Thymus (tissue), 11 donors: ENCODE results near the gene RASSF5. TPM values are rescaled to one million over a fixed set of nuclear protein-coding genes. Genes with fewer than 3 reads are reported as not detected.

Experiments
- DNase-seq, 9 donors: peaks; one replicate each; pipeline ENCODE4 v3.0.0-alpha.2; 2013; ENCODE audit warnings: low spot score in 9 of 9, low read depth in 6 of 9, missing footprints in 1 of 9
- H3K27ac ChIP-seq, 2 donors: one replicate each; pipeline ENCODE4 v1.5.1; 2013; ENCODE audit warnings: control low read depth in 1 of 2, low read depth in 1 of 2, low read length in 1 of 2, mild to moderate bottlenecking in 1 of 2, moderate library complexity in 1 of 2
- H3K27me3 ChIP-seq, 2 donors: one replicate each; pipeline ENCODE4 v1.5.1; 2013; ENCODE audit warnings: low read length in 1 of 2; ENCODE audit not compliant: control insufficient read depth in 2 of 2, insufficient read depth in 1 of 2
- H3K36me3 ChIP-seq, 2 donors: one replicate each; pipeline ENCODE4 v1.5.1; 2013; ENCODE audit warnings: low read length in 1 of 2, mild to moderate bottlenecking in 1 of 2, moderate library complexity in 1 of 2; ENCODE audit not compliant: control insufficient read depth in 2 of 2, insufficient read depth in 2 of 2
- H3K4me1 ChIP-seq, 2 donors: one replicate each; pipeline ENCODE4 v1.5.1; 2013; ENCODE audit warnings: low read length in 2 of 2; ENCODE audit not compliant: control insufficient read depth in 2 of 2, insufficient read depth in 2 of 2
- H3K4me3 ChIP-seq, 2 donors: one replicate each; pipeline ENCODE4 v1.5.1; 2013; ENCODE audit warnings: low read length in 2 of 2, control low read depth in 1 of 2, mild to moderate bottlenecking in 1 of 2
- H3K9me3 ChIP-seq, 2 donors: one replicate each; pipeline ENCODE4 v1.5.1; 2013; ENCODE audit warnings: low read length in 1 of 2, mild to moderate bottlenecking in 1 of 2; ENCODE audit not compliant: control insufficient read depth in 2 of 2, insufficient read depth in 1 of 2
- WGBS: extraction: QIAGEN DNeasy Blood & Tissue Kit; methylation state at CpG from one replicate; pipeline ENCODE4 v1.1.7; 2013; 5-methylcytosine and 5-hydroxymethylcytosine counted together
- polyA plus RNA-seq: library from polyadenylated mRNA; stranded (reverse); fragments of 200-250 nt; gene quantifications from one replicate; pipeline ENCODE4 v1.2.3, GENCODE V29; 2013
- total RNA-seq: library from RNA; stranded (reverse); fragments of 120-200 nt; gene quantifications from one replicate; pipeline ENCODE4 v1.2.4, GENCODE V29; 2013
- donor health status: healthy.

The RASSF5 gene
- total and polyA plus RNA-seq, 2 donors = 54.3 to 73.4 TPM

DNA sequence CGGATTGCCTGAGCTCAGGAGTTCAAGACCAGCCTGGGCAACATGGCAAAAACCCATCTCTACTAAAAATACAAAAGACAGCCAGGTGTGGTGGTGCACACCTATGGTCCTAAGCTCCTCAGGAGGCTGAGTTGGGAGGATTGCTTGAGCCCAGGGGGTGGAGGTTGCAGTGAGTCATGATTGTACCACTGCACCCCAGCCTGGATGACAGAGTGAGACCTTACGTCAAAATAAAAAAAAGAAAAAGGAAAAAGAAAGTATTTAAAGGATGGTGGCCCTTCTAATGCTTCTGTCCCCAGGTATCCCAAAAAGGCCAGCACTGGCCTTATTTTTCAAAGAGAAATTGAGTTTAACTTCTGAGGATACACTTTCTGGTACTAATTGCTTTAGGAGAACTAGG is 35.3 kb upstream of the RASSF5 start:
- Histone ChIP-seq H3K4me3 (peak overlapping the region in 1 of 2 donors; percentile 93), H3K27ac (no peak overlapping the region), H3K4me1 (peaks cover 34 to 61% of the 10 kb centered on the region in 2 donors), H3K36me3 (peaks cover 33 to 45% of the 10 kb centered on the region in 2 donors), H3K9me3 (peaks cover 0 to 7% of the 10 kb centered on the region in 2 donors), H3K27me3 (no peaks in the 10 kb centered on the region)
- WGBS = 89% methylated on average over 2 of the region's 2 CpGs
- no peak for DNase-seq

DNA sequence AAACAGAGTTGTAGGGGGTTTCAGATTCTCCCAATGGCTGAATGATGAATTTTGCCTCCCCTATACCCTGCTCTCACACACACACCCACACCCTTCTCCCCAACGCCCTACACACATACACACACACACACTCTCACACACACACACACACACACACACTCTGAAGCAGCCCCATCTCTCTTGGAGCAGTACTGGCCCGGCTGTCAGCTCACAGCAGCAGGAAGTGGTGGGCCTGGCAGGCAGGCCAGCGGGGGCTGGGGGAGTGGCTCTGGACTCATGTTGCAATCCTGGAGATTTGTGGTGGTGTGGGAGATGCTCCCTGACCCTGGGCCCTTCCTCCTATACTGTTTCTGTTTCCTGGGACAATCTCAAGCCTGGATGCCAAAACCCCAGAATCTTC is 34.9 kb upstream of the RASSF5 start:
- DNase-seq = peak in 2 of 9 donors; percentile 27 to 36
- 7% methylated on average over 3 of the region's 3 CpGs for WGBS
- peaks cover 38 to 49% of the 10 kb centered on the region in 2 donors for H3K36me3 ChIP-seq
- H3K27me3 ChIP-seq = no peaks in the 10 kb centered on the region
- H3K9me3 ChIP-seq = peaks cover 0 to 7% of the 10 kb centered on the region in 2 donors
- H3K4me3 ChIP-seq = no peak overlapping the region
- H3K27ac ChIP-seq = no peak overlapping the region
- peaks cover 30 to 57% of the 10 kb centered on the region in 2 donors for H3K4me1 ChIP-seq

DNA sequence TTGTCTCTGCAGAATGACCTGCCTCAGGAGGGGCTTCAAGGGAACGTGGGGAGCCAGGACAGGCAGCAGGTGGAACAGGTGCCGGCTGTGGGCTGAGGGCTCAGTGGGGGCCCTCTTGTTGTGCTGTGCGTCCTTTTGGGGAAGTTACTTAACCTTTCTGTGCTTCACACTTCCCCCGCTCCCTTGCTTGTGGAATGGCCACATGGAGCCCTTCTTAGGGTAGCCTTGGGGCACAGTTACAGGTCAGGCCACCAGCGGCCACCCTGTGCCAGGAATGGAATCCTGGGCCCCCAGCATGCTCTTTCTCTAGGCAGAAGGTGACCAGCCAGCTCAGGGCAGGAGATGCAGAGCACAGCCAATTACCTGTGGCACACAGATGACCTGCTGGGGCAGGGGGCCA is 34.4 kb upstream of the RASSF5 start:
- Histone ChIP-seq H3K4me1 (peaks cover 26 to 53% of the 10 kb centered on the region in 2 donors), H3K9me3 (peaks cover 0 to 7% of the 10 kb centered on the region in 2 donors), H3K36me3 (peaks cover 42 to 53% of the 10 kb centered on the region in 2 donors), H3K27ac (no peak overlapping the region), H3K27me3 (no peaks in the 10 kb centered on the region), H3K4me3 (no peak overlapping the region)
- 59% methylated on average over 5 of the region's 5 CpGs for WGBS
- DNase-seq = no peak

DNA sequence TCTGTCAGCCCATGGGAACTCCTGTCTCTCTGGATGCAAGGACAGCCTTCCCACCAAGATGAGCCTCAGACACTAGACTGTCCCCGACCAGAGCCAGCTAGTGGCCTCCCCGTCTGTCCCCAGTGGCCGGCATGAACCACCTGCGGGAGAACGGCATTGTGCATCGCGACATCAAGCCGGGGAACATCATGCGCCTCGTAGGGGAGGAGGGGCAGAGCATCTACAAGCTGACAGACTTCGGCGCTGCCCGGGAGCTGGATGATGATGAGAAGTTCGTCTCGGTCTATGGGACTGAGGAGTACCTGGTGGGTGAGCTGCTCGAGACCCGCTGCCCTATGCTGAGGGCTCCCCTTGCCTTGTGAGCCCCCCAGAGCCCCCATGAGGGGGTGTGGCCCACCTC is 31.3 kb upstream of the RASSF5 start:
- no peak for DNase-seq
- no peak overlapping the region for H3K4me3 ChIP-seq
- H3K9me3 ChIP-seq = no peaks in the 10 kb centered on the region
- no peak overlapping the region for H3K27ac ChIP-seq
- 98% methylated on average over 17 of the region's 17 CpGs for WGBS
- peaks cover 68 to 83% of the 10 kb centered on the region in 2 donors for H3K36me3 ChIP-seq
- peaks cover 14 to 32% of the 10 kb centered on the region in 2 donors for H3K4me1 ChIP-seq
- H3K27me3 ChIP-seq = no peaks in the 10 kb centered on the region

DNA sequence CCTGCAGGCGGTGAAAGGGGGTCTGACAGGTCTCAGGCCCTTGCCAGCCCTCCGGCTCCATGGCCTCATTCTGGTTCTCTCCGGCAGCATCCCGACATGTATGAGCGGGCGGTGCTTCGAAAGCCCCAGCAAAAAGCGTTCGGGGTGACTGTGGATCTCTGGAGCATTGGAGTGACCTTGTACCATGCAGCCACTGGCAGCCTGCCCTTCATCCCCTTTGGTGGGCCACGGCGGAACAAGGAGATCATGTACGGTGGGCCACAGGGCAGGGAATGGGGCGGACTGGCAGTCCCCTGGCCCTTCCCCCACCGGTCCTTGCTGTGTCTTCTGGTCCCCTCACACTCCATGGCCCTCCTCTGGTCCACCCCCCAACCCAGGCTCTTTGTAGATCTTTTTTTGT is 30.7 kb upstream of the RASSF5 start:
- Histone ChIP-seq H3K4me1 (peaks cover 10 to 27% of the 10 kb centered on the region in 2 donors), H3K9me3 (no peaks in the 10 kb centered on the region), H3K36me3 (peaks cover 71 to 89% of the 10 kb centered on the region in 2 donors), H3K4me3 (no peak overlapping the region), H3K27me3 (no peaks in the 10 kb centered on the region), H3K27ac (no peak overlapping the region)
- WGBS = 98% methylated on average over 14 of the region's 14 CpGs
- DNase-seq = no peak

DNA sequence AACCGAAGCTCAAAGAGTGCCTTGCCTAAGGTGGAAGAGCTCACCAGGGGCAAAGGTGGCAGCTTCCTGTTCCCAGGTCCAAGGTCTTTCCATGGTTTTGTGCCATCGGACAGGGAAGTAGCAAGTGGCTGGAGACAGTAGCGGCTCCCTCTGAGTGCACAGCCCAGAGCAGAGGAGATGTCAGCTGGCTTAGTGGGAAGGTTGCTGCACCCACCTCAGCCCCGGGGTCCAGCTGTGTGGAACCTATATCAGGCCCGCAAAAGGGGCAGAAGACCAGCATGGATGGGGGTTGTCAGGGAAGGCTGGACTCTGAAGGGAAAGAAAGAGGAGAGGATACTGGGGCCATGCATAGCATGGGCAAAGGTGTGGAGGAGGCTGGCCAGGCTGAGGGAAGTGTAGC is 30.2 kb upstream of the RASSF5 start:
- WGBS = 99% methylated on average over 5 of the region's 5 CpGs

DNA sequence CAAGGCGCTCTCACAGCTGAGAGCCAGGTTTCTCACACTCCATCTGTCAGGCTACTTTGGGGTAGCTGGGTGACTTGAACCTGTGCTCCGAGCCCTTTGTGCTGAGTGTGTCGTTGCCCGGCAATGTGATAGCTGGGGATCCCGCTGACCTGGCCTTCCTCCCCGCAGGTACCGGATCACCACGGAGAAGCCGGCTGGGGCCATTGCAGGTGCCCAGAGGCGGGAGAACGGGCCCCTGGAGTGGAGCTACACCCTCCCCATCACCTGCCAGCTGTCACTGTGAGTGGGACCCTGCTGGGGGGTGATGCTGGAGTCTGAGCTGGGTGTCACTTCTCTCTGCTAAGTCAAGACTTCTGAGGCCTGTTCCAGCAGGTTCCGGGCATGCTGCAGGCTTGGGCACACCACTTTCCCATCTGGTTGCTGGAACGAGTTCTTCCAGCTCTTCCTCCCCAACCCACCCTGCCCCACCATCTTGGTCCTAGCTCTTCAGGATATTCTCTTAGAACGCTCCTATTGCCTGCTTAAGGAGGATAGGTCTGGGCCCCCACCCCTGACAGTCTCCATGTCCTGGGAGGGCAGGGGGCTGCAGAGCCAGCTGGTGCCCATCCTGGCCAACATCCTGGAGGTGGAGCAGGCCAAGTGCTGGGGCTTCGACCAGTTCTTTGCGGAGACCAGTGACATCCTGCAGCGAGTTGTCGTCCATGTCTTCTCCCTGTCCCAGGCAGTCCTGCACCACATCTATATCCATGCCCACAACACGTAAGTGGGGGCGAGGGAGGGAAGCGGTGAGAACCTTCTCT is 29.6 kb upstream of the RASSF5 start:
- H3K27me3 ChIP-seq = no peaks in the 10 kb centered on the region
- whole genome bisulfite sequencing = 96% methylated on average over 21 of the region's 21 CpGs
- H3K36me3 ChIP-seq = peaks cover 79 to 94% of the 10 kb centered on the region in 2 donors
- H3K27ac ChIP-seq = no peak overlapping the region
- no peaks in the 10 kb centered on the region for H3K9me3 ChIP-seq
- DNase-seq = no peak
- H3K4me1 ChIP-seq = peaks cover 0 to 15% of the 10 kb centered on the region in 2 donors
- no peak overlapping the region for H3K4me3 ChIP-seq

More for the DNA sequence above, 30.2 kb upstream of the RASSF5 start:
- Histone ChIP-seq H3K36me3 (peaks cover 72 to 92% of the 10 kb centered on the region in 2 donors), H3K9me3 (no peaks in the 10 kb centered on the region), H3K27me3 (no peaks in the 10 kb centered on the region), H3K4me3 (no peak overlapping the region), H3K27ac (no peak overlapping the region), H3K4me1 (peaks cover 5 to 21% of the 10 kb centered on the region in 2 donors)
- no peak for DNase-seq

DNA sequence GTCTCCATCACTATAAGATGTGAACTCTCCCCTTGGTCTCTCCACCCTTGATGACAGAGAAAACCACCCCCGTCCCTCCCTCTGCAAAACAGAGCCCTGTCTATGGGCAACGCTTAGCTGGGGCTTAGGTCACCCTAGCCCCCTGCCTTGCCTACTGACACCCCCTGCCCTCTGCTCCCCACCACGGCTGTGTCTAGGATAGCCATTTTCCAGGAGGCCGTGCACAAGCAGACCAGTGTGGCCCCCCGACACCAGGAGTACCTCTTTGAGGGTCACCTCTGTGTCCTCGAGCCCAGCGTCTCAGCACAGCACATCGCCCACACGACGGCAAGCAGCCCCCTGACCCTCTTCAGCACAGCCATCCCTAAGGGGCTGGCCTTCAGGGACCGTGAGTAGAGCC is 28.6 kb upstream of the RASSF5 start:
- WGBS = over 99% methylated on average over 11 of the region's 11 CpGs
- H3K36me3 ChIP-seq = peaks cover 80 to 95% of the 10 kb centered on the region in 2 donors

More for the DNA sequence above, 28.6 kb upstream of the RASSF5 start:
- H3K27me3 ChIP-seq = no peaks in the 10 kb centered on the region
- H3K4me1 ChIP-seq = peaks cover 0 to 10% of the 10 kb centered on the region in 2 donors
- H3K9me3 ChIP-seq = no peaks in the 10 kb centered on the region
- H3K4me3 ChIP-seq = no peak overlapping the region
- DNase-seq = no peak
- H3K27ac ChIP-seq = no peak overlapping the region
